Left ventricle myocardium inferior (tissue), 1 donor: ENCODE results near the gene TLX2. TPM values are rescaled to one million over a fixed set of nuclear protein-coding genes. Genes with fewer than 3 reads are reported as not detected.
A peak's percentile ranks its signal among the peaks of the same experiment; 100 is the strongest.

ENCODE experiments used
- DNase-seq: peaks from one replicate; pipeline ENCODE4 v3.0.0-alpha.2; 2020
- H3K27ac ChIP-seq: fragments of 200-600 bp; replicated peaks from 2 replicates; pipeline ENCODE4 v1.8.0; 2021
- H3K27me3 ChIP-seq: fragments of 200-600 bp; 2 replicates; pipeline ENCODE4 v1.8.0; 2021; ENCODE audit warnings: low read depth
- H3K36me3 ChIP-seq: fragments of 200-600 bp; 2 replicates; pipeline ENCODE4 v1.8.0; 2021
- H3K4me1 ChIP-seq: fragments of 200-600 bp; 2 replicates; pipeline ENCODE4 v1.8.0; 2021
- H3K4me3 ChIP-seq: fragments of 200-600 bp; 2 replicates; pipeline ENCODE4 v1.8.0; 2021; ENCODE audit warnings: mild to moderate bottlenecking, moderate library complexity
- H3K9me3 ChIP-seq: fragments of 200-600 bp; replicated peaks from 2 replicates; pipeline ENCODE4 v1.8.0; 2021
- CTCF ChIP-seq: fragments of 200-600 bp; IDR thresholded peaks from 2 replicates; pipeline ENCODE4 v1.8.0; 2021; ENCODE audit warnings: antibody characterized with exemption, mild to moderate bottlenecking, borderline replicate concordance
- intact Hi-C: fragments of 100-400 bp; cut with micrococcal nuclease; formaldehyde crosslinking; loops from one replicate; pipeline ENCODE4 v1.11.0; 2022
- total RNA-seq: library from RNA; stranded (reverse); fragmentation: NEBNext Ultra II Directional; extraction: Animal tissue kit (Norgen Biotek cat#: 25700); gene quantifications from one replicate; pipeline ENCODE4 v1.2.1, GENCODE V29; 2021
- donor health status: DM: no; HTN: yes; CAD: no; lungs with severe emphysema.

TLX2 gene
- total RNA-seq, 1 donor from 2014 or later = not detected

GRCh38 chr2:74552914-74553811, 38.9 kb downstream of the TLX2 start:
- DNase-seq = no peak
- intact Hi-C loops = no loop called here
- Histone ChIP-seq H3K4me1 (peaks cover 59% of the 10 kb centered on the region), H3K27me3 (peaks cover 37% of the 10 kb centered on the region), H3K36me3 (no peaks in the 10 kb centered on the region), H3K27ac (peak overlapping the region; percentile 87), H3K9me3 (no peaks in the 10 kb centered on the region), H3K4me3 (peak overlapping the region; percentile 78)
- no peak for TF ChIP-seq CTCF

- intact Hi-C loops = no loop called here
- H3K4me1 ChIP-seq = peaks cover 49% of the 10 kb centered on the region
- peak within 1 kb of the TSS; percentile 87 for H3K27ac ChIP-seq
- peak; percentile 91 for DNase-seq
- peaks cover 37% of the 10 kb centered on the region for H3K27me3 ChIP-seq
- H3K9me3 ChIP-seq = no peaks in the 10 kb centered on the region
- no peak for TF ChIP-seq CTCF
- peak within 1 kb of the TSS; percentile 78 for H3K4me3 ChIP-seq
- no peaks in the 10 kb centered on the region for H3K36me3 ChIP-seq
Measured at GRCh38 chr2:74553892-74554819, 39.9 kb downstream of the TLX2 start, which contains the start of the genes DOK1 and LOXL3. DOK1 (plus strand) TSS chr2:74554720; CDS start chr2:74554755, 35 bp downstream. LOXL3 (minus strand) TSS chr2:74553942; CDS start chr2:74552634, 1,308 bp downstream.

- peak overlapping the region; percentile 87 for H3K27ac ChIP-seq
- H3K27me3 ChIP-seq = peaks cover 35% of the 10 kb centered on the region
- H3K36me3 ChIP-seq = no peaks in the 10 kb centered on the region
- peak; percentile 38 for DNase-seq
- TF ChIP-seq CTCF = no peak
- peaks cover 41% of the 10 kb centered on the region for H3K4me1 ChIP-seq
- peak overlapping the region; percentile 78 for H3K4me3 ChIP-seq
- intact Hi-C loops = no loop called here
- no peaks in the 10 kb centered on the region for H3K9me3 ChIP-seq
Measured at GRCh38 chr2:74554820-74555531, 40.7 kb downstream of the TLX2 start.

GRCh38 chr2:74555610-74556103, 41.4 kb downstream of the TLX2 start:
- Histone ChIP-seq H3K4me3 (peak overlapping the region; percentile 78), H3K4me1 (peaks cover 39% of the 10 kb centered on the region), H3K27ac (peak overlapping the region; percentile 87), H3K9me3 (no peaks in the 10 kb centered on the region), H3K36me3 (no peaks in the 10 kb centered on the region), H3K27me3 (peaks cover 35% of the 10 kb centered on the region)
- no peak for TF ChIP-seq CTCF
- no peak for DNase-seq
- intact Hi-C loops = no loop called here

- TF ChIP-seq CTCF = no peak
- no peak overlapping the region for H3K27ac ChIP-seq
- no peaks in the 10 kb centered on the region for H3K9me3 ChIP-seq
- H3K36me3 ChIP-seq = no peaks in the 10 kb centered on the region
- intact Hi-C loops = no loop called here
- no peak for DNase-seq
- H3K4me3 ChIP-seq = peak overlapping the region; percentile 78
- H3K27me3 ChIP-seq = peaks cover 32% of the 10 kb centered on the region
- H3K4me1 ChIP-seq = peaks cover 39% of the 10 kb centered on the region
Measured at GRCh38 chr2:74556159-74556558, 41.9 kb downstream of the TLX2 start.
